SU-DHL-6 (cell line): Measurements from ENCODE around the gene BNC2.

Experiments
- CTCF ChIP-seq: fragments of 200-600 bp; sonication (generic); IDR thresholded peaks from one replicate; pipeline ENCODE4 v1.5.1; 2017; ENCODE audit warnings: antibody characterized with exemption, mild to moderate bottlenecking, low read length, moderate library complexity; ENCODE audit not compliant: insufficient read depth, poor library complexity, severe bottlenecking
- EZH2phosphoT487 ChIP-seq: fragments of 200-600 bp; sonication (generic), shearing (Covaris generic); conservative IDR thresholded peaks from 2 replicates; pipeline ENCODE4 v1.6.1; 2018; ENCODE audit warnings: mild to moderate bottlenecking, antibody characterized with exemption, low read length, moderate library complexity, mixed read lengths

- TF ChIP-seq CTCF (no peak), EZH2phosphoT487 (no peak)
Observed at GRCh38 chr9:16510482-16510881, 360.0 kb downstream of the BNC2 start.
